HEK293T (cell line): ENCODE results near the gene SVOP.

Source experiments
- ARNT ChIP-seq: fragments of 450-650 bp; IDR thresholded peaks from 2 replicates; pipeline ENCODE4 v1.6.1; 2017; ENCODE audit warnings: mild to moderate bottlenecking
- FOXK2 ChIP-seq: fragments of 450-650 bp; IDR thresholded peaks from 2 replicates; pipeline ENCODE4 v1.6.1; 2016; ENCODE audit warnings: mild to moderate bottlenecking
- FOXM1 ChIP-seq: fragments of 450-650 bp; IDR thresholded peaks from 2 replicates; pipeline ENCODE4 v1.6.1; 2017; ENCODE audit warnings: mild to moderate bottlenecking, borderline replicate concordance
- L3MBTL2 ChIP-seq: fragments of 450-650 bp; conservative IDR thresholded peaks from 2 replicates; pipeline ENCODE4 v1.6.1; 2016; ENCODE audit warnings: mild to moderate bottlenecking
- SP1 ChIP-seq: fragments of 450-650 bp; IDR thresholded peaks from 2 replicates; pipeline ENCODE4 v1.6.1; 2017
- SUZ12 ChIP-seq: fragments of 450-650 bp; IDR thresholded peaks from 2 replicates; pipeline ENCODE4 v1.6.1; 2016; ENCODE audit warnings: mild to moderate bottlenecking
- TARDBP ChIP-seq: fragments of 450-650 bp; IDR thresholded peaks from 2 replicates; pipeline ENCODE4 v1.6.1; 2016
- ZNF384 ChIP-seq: fragments of 450-650 bp; IDR thresholded peaks from 2 replicates; pipeline ENCODE4 v1.6.1; 2016

GRCh38 chr12:108918206-108918605 is 102.7 kb downstream of the SVOP start:
- TF ChIP-seq SUZ12 = no peak
- TF ChIP-seq TARDBP = no peak
- TF ChIP-seq SP1 = no peak
- TF ChIP-seq ARNT = no peak
- no peak for TF ChIP-seq L3MBTL2
- no peak for TF ChIP-seq FOXM1
- no peak for TF ChIP-seq ZNF384
- no peak for TF ChIP-seq FOXK2
